OCI-LY7 (cell line): ENCODE data around the gene SDCBP2.

Experiments
- CTCF ChIP-seq: fragments of 200-600 bp; sonication (generic); conservative IDR thresholded peaks from 2 replicates; pipeline ENCODE4 v1.5.1; 2014; ENCODE audit warnings: mild to moderate bottlenecking, antibody characterized with exemption, low read length, moderate library complexity, mixed read lengths
- EZH2phosphoT487 ChIP-seq: fragments of 200-600 bp; sonication (generic); IDR thresholded peaks from 2 replicates; pipeline ENCODE4 v1.6.1; 2018; ENCODE audit warnings: low read depth, borderline replicate concordance, mild to moderate bottlenecking, mixed run types, antibody characterized with exemption, low read length, moderate library complexity, mixed read lengths

- TF ChIP-seq CTCF (no peak), EZH2phosphoT487 (no peak)
These were observed 1.7 kb downstream of the SDCBP2 start for GRCh38 chr20:1327241-1327653.
